Ishikawa (cell line): Measurements from ENCODE around the gene DCAF7.

Experiments used
- CEBPB ChIP-seq: IDR thresholded peaks from 2 replicates; pipeline ENCODE4 v1.6.1; 2012
- CREB1 ChIP-seq: IDR thresholded peaks from 2 replicates; pipeline ENCODE4 v1.6.1; 2012; ENCODE audit warnings: low read depth
- EGR1 ChIP-seq: IDR thresholded peaks from 2 replicates; pipeline ENCODE4 v1.6.1; 2012
- EP300 ChIP-seq: IDR thresholded peaks from 2 replicates; pipeline ENCODE4 v1.6.1; 2012; ENCODE audit warnings: borderline replicate concordance
- FOXM1 ChIP-seq: IDR thresholded peaks from 2 replicates; pipeline ENCODE4 v1.6.1; 2012; ENCODE audit warnings: low read depth, borderline replicate concordance
- MAX ChIP-seq: IDR thresholded peaks from 2 replicates; pipeline ENCODE4 v1.6.1; 2012
- NFIC ChIP-seq: IDR thresholded peaks from 2 replicates; pipeline ENCODE4 v1.6.1; 2012
- RAD21 ChIP-seq: IDR thresholded peaks from 2 replicates; pipeline ENCODE4 v1.6.1; 2012; ENCODE audit warnings: low read depth
- REST ChIP-seq: IDR thresholded peaks from 2 replicates; pipeline ENCODE4 v1.6.1; 2012; ENCODE audit warnings: low read depth, mild to moderate bottlenecking
- TAF1 ChIP-seq: IDR thresholded peaks from 2 replicates; pipeline ENCODE4 v1.6.1; 2012; ENCODE audit warnings: low read depth, mild to moderate bottlenecking
- TCF12 ChIP-seq: IDR thresholded peaks from 2 replicates; pipeline ENCODE4 v1.6.1; 2012; ENCODE audit warnings: low read depth
- TEAD4 ChIP-seq: IDR thresholded peaks from 2 replicates; pipeline ENCODE4 v1.6.1; 2012
- USF1 ChIP-seq: IDR thresholded peaks from 2 replicates; pipeline ENCODE4 v1.6.1; 2012
- YY1 ChIP-seq: IDR thresholded peaks from 2 replicates; pipeline ENCODE4 v1.6.1; 2012; ENCODE audit warnings: low read depth
- ZBTB7A ChIP-seq: IDR thresholded peaks from 2 replicates; pipeline ENCODE4 v1.6.1; 2012; ENCODE audit warnings: low read depth

DCAF7 gene

GRCh38 chr17:63550817-63551639, 751 bp downstream of the DCAF7 start:
- TF ChIP-seq MAX (no peak), TEAD4 (no peak), NFIC (no peak), ZBTB7A (no peak), EGR1 (no peak), TCF12 (no peak), CEBPB (no peak), TAF1 (no peak), CREB1 (no peak), YY1 (no peak), USF1 (no peak), REST (no peak), EP300 (no peak), RAD21 (no peak), FOXM1 (no peak)

- no peak for TF ChIP-seq RAD21
- no peak for TF ChIP-seq EP300
- no peak for TF ChIP-seq TCF12
- no peak for TF ChIP-seq CEBPB
These were observed 1.9 kb downstream of the DCAF7 start for GRCh38 chr17:63552211-63552610.

GRCh38 chr17:63555500-63556156, 5.4 kb downstream of the DCAF7 start:
- TF ChIP-seq CREB1 (no peak), MAX (no peak), NFIC (no peak), ZBTB7A (no peak), TEAD4 (no peak), CEBPB (no peak), USF1 (no peak), REST (no peak), TAF1 (no peak), FOXM1 (no peak), YY1 (no peak), RAD21 (no peak), EGR1 (no peak), EP300 (no peak), TCF12 (no peak)

GRCh38 chr17:63557416-63557815, 7.1 kb downstream of the DCAF7 start:
- TF ChIP-seq EP300 (no peak), ZBTB7A (no peak), RAD21 (no peak), EGR1 (no peak), REST (no peak), TAF1 (no peak), TEAD4 (no peak), YY1 (no peak), CREB1 (no peak), TCF12 (no peak), USF1 (no peak), FOXM1 (no peak), CEBPB (no peak), MAX (no peak), NFIC (no peak)
